Erythroblast (primary cell): ENCODE data around the gene INSC.

Experiments
- GATA1 ChIP-seq: IDR thresholded peaks from 2 replicates; pipeline ENCODE4 v1.6.1; 2011; ENCODE audit warnings: low read depth, mild to moderate bottlenecking, control low read depth, low read length, moderate library complexity
- POLR2A ChIP-seq: IDR thresholded peaks from 2 replicates; pipeline ENCODE4 v1.6.1; 2011; ENCODE audit warnings: mild to moderate bottlenecking, low read length

- TF ChIP-seq POLR2A (no peak), GATA1 (no peak)
These were observed 21.4 kb downstream of the INSC start for GRCh38 chr11:15136166-15136565.
